CD4-positive, alpha-beta T cell treated with Interleukin-2 at 100 ng/mL for 4 hours (primary cell): Measurements from ENCODE around the gene NHLRC1.

Experiments
- DNase-seq: peaks from one replicate; pipeline ENCODE4 v3.0.0-alpha.2; 2020; ENCODE audit warnings: low spot score

Gene NHLRC1

DNA sequence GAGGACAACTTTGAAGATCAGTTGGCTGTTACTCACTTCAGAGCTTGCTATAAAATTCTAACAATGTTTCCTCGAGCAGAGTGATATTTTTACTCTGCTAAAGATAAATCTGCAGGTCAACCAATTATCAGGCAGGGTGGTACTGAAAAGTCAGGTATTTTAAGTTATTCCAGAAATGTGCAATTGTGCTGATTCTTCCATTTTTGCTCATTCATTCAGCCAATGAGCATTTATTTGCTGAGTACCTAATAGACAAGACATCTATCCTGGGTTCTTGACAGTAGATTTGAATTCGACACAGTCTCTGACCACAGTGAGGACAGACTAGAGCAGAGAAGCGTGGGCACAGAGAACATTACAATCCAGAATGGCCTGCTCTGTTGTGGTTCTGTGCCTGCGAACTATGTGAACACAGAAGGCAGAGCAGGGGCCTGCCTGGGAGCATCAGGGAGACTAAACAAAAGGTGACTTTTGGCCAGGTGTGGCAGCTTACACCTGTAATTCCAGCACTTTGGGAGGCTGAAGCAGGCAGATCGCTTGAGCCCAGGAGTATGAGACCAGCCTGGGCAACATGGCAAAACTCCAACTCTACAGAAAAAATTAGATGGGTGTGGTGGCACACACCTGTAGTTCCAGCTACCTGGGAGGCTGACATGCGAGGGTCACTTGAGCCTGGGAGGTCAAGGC is 17.6 kb upstream of the NHLRC1 start:
- no peak for DNase-seq

DNA sequence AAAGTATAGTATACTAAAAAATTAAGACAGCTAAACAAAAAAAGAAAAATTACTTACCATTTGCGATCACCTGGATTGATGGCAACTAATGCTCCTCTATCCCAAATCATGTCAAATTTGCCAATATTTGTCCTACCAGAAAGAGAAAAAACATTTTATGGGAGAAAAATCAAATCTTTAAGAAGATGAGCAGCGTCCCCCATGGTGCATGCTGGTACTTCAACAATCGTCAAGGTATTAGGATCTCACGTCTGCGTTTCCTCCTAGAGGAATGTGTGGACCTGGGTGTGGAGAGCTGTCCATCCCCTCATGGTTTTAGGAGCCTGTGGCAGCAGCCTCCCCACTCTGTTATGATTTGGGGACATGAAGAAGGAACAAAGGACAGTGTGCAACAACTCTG is 16.4 kb upstream of the NHLRC1 start:
- DNase-seq, result no peak

DNA sequence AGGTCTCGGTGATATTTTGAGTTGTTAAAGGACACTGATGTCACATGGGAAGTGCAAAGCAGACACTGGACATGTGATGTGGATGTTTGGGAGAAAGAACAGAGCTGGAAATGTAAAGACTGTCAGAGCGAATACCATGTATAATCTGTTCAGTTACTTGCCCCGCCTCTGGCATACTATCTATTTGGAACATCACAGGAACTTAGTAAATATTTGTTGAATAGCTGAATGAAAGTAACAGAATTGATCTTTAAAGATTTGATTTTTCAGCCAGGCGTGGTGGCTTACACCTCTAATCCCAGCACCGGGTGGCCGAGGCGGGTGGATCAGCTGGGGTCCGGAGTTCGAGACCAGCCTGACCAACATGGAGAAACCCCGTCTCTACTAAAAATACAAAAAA is 13.8 kb upstream of the NHLRC1 start:
- no peak for DNase-seq

DNA sequence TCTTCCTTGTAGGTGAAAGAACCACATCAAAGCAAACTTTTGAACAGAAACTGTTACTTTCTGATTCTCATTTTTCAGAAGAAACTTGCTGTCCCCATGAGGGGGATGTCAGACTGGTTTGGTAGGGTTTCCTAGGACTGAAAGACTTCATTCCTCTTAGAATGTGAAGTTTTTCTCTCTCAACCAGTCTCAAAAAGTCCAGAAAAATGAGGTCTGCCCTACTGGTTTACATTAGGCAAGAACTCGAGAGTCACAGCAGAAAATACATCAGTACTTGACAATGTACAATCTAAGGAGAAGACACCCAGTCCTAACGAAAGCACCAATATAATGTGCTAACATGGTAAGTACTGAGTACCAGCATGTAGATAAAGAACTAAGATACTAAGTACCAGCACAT is 12.7 kb upstream of the NHLRC1 start:
- DNase-seq, result no peak

DNA sequence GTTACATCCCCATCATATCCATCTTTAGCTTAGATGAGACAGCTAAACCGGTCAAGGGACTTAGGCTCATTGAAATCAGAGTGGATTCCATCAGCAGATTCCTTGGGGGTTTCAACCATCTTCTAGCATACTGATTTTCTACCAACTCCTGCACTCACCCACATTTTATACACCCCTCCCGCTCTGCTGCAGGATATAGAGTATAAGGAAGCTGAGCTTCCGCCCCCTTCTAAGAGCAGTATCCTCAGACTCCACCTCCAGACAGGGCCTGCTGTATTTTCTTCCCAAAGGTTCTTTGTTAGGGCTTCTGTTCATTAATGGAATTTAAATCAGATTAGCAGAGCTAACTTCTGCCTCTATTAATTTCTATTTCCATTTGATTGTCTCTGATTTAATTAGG is 9.9 kb upstream of the NHLRC1 start:
- DNase-seq, result no peak

DNA sequence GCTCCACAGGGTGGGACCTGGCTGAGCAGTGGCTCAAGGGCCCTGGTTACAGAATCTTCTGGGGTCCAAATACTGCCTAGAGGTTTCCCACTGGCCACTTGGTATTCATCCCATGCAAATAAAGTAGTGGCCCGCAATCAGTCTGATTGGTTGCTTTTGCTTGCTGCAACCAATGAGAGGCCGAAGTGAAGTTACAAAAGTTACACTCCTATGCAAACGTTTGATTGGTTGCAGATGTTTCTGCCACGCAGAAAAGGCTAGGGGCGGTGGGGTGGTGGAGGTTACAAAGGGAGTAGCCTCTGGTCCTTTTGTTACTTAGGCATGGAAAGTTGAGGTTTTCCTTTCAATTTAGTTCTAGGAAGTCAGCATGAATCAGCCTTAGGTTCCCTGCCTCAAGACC is 3.6 kb upstream of the NHLRC1 start:
- DNase-seq, result no peak

DNA sequence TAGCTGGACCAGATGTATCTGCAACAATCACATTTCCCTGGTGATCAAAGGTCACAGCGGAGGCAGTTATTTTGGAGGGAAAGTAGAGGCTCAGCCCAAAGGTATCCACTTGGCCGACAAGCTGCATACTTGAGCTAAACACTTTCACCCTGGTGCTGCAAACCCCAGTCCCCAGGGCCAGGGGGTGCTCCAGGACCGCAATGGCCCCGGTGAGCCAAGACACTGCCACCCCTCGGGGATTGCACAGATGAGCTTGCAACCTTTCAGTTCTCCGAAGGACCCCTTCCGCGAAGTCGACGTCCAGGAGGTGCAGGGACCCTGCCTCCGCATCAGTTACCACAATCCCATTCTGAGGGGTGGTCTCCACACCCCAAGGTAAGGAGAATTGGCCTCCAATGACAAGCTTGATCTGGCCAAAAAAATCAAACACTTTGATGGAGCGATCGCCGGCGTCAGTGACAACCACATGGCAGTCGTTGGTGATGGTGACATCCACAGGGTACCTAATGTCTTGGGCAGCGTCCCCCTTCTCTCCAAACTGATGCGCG is 823 bp downstream of the NHLRC1 start:
- no peak for DNase-seq

DNA sequence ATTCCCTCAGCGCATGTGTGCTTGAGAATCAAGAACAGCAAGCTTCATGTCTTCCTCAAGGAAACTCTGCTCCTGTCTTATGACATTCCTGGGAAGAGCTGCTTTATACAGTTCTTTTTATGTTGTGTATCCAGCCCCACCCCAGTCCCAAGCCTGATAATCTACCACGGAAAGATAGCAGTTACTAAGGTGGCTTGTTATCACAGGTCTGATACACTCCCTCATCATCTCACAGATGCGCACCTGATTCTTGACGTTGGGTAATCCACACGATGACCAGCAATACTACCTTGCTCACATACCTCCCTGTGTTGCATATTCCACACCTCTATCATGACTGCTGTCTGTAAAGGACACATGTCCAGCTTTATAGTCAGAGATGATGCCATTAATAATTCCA is 3.2 kb downstream of the NHLRC1 start:
- no peak for DNase-seq

DNA sequence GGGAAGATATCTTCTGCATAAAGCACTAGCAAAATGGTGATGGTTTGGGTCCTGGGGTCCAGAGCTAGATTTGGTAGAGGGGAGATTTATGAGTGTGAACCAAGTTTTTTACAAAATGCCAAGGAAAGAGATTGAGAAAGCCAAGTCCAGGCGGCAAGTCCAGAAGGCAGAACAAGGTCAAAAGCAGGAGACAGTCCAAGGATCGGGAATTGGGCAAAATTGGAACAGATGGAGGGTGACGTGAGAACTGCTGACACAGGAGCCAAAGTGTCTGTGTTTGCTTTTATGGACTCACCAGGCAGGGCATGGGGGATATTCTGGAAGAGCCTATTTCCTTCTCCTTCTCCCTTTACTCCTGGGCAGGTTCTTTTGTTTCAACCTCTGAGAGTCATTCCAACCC is 4.1 kb downstream of the NHLRC1 start:
- DNase-seq, result no peak

DNA sequence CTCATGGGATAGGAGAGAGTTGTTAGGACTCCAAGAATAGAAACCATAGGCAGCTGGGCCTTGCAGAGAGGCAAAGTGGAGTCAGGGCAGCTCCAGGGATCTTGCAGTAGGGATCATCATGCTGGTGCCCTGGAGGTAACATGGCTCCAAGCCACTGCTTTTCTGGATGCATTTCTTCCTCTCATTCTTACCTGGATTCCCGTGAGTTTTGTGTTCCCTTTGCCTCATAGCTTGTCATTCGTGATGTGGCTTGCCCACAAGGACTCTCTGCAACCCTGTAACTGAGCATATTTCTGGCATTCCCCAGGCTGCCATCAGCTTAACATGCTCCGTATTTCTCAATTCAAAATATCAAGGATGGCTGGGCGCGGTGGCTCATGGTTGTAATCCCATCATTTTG is 5.3 kb downstream of the NHLRC1 start:
- DNase-seq, result no peak

DNA sequence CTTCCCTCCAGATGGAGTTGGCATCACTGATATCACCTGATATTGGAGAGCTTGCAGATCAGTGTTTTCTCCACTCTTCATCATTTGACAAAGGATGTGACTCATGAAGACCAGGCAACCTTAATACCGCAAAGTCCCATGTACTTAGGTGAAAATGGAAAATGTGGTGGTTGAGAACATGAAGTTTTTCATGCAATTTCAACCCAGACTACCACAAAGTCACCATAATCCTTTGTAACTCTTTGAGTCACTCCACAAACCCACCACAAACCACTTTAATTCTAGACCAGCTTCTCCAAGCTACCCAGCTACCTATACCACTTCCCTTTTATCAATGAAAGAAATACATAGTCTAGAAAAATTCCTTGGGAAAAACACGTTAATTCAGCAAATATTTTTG is 7.1 kb downstream of the NHLRC1 start:
- DNase-seq, result no peak

DNA sequence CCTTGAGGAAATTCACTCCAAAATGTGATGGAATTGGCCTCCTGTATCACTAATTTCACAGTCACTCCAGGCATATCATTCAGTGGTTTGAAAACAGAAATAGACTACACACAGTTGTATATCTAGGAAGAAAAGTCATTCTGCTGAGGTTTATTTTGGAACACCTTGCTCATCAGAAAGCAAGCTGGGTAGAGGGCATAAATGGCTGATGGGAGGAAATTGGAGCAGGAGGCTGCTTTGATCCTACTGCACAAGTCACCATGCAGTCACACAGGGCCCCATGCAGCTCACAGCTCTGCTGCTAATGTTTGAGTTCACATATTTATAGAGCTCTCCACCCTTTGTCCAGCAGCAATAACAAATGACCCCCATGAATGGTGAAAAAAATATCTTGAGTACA is 12.3 kb downstream of the NHLRC1 start:
- no peak for DNase-seq

DNA sequence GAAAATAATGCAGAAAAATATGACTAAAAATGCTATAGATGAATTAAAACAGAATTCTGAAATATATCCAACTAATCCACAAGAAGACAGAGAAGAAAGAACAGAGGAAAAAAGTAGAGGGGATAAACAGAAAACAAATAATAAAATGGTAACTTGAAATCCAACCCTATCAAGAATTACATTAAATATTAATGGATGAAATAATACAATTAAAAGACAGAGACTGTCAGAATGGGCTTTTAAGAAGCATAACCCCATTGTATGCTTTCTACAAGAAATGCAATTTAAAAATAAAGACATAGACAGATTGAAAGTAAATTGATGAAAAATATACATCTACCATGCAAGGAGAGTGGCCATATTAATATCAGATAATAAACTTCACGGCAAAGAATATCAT is 15.4 kb downstream of the NHLRC1 start:
- DNase-seq, result no peak

DNA sequence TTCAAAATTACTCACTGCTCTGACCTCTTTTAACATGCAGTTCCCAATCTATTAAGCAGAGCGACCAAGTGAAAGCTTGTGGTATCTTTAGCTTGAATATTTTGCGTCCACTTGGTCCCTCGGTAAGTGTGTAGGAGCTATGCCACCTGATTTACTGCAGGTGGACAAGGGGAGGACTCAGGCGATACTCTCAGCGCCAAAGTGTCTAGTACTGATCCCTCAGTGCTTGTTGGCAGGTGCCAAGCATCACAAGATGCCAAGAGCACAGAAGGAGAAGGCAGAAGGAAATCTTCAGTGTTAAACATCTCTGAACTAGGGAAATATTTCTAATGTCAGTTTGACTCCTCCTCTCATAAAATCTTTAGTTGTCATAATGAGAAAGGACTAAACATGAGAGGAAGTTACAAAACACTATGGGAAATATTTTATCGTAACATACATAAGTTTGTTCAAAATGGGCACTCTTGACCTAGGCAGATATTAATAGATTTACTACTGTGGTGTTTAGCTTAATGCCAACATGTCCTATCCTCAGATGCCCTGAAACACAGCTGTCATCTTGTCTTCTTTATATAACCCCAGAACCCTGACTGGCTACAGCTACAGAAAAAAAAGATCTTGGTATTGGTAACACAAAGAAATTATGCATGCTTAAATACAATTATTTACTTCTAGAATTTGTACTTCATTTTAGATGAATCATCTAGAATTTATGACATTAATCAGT is 19.5 kb downstream of the NHLRC1 start:
- no peak for DNase-seq

DNA sequence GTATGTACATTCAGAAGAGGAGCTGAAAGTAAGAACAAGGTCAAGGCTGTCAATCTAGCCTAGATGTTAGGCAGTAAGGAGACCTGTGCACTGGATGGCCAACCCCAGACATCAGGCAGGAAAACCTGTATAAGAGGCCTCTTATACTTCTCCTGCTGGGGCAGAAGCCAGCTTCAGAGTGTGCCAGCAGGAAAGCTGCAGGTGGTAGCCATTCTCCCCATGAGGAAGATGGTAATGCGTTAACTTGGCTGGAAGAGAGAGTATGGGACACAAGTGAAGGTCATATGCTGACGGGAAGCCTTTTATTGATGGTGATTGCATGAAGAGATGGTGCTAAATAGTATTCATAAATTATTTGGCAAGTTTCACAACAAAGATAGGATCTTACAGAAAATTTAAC is 20.6 kb downstream of the NHLRC1 start:
- no peak for DNase-seq

DNA sequence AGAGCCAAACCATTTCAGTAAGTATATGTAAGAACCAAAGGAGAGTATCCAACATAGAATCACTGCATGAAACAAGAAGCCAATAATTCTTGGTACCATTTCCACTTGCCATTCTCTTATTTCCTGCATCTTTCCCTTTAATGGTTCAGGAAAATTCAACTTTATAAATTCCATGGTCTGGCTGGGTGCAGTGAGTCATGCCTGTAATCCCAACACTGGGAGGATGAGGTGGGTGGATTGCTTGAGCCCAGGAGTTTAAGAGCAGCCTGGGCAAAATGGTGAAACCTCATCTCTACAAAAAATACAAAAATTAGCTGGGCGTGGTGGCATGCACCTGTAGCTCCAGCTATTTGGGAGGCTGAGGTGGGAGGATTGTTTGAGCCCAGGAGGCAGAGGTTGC is 21.2 kb downstream of the NHLRC1 start:
- no peak for DNase-seq

DNA sequence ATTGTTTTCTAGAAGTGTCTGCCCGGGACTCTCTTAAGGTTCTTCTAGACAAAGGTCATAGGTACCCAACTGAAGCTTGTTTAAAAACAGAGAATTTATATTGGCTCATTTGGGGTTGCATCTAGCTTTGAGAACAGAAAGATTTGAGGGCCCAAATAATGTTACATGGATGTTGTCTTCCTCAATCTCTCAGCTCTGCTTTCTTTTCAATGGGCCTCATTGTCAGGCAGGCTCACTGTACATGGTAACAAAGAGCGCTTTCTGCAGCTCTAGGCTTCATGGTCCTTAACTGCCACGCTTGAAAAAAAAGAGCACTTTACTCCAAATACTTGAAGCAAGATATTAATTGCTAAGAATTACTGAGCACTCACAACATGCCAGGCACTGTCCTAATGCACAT is 22.2 kb downstream of the NHLRC1 start:
- no peak for DNase-seq

DNA sequence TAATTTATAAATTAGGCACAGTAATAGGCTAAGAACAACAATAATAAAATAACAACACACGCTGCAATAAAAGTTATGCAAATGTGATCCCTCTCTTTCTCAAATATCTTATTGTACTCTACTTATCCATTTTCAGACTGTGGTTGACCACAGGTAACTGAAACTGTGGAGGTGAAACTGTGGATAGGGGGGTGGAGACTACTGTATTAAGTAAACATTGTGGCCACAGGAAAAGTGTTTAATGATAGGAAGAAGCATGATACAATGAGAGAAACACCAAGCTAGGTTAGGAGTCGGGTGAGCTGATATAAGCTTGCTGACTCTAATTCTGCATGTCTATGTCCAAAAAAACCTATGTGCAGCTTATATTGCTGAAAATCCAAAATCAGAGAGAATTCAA is 23.0 kb downstream of the NHLRC1 start:
- no peak for DNase-seq

DNA sequence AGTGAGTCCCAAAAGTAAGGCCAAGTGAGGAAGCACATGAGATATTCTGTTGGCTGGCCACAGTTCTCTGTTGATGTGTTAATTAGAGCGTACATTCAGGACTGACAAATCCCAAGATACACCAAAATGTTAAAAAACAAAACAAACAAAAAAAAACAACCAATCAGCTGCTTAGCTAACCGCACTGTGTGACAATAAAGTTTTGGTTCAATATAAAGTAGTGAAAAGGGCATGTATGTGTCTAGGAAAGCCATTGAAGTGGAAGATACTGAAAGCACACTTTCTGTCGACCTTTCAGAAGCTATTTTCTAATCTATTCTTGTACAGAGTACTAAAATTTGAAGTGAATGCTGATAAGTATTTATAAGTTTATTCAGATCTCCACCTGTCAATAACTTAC is 26.1 kb downstream of the NHLRC1 start:
- DNase-seq, result no peak

DNA sequence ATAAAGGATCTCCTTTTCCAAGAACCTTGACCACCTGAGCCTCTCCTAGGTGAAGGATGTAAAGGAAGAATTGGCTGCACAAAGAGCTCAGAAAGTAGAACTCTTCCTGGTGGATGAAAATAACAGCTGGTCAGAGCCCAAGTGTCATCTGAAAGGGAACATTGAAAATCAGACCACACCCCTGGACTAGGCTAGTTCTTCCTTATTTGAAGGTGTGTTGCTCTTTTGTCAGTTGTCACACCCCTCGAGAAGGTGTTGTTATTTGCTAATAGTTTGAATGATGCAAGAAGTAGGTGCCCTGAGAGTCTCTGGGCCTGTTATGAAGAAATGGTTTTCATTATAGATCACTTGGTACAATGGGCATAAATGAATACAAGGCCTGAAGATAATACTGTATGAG is 31.1 kb downstream of the NHLRC1 start:
- no peak for DNase-seq

DNA sequence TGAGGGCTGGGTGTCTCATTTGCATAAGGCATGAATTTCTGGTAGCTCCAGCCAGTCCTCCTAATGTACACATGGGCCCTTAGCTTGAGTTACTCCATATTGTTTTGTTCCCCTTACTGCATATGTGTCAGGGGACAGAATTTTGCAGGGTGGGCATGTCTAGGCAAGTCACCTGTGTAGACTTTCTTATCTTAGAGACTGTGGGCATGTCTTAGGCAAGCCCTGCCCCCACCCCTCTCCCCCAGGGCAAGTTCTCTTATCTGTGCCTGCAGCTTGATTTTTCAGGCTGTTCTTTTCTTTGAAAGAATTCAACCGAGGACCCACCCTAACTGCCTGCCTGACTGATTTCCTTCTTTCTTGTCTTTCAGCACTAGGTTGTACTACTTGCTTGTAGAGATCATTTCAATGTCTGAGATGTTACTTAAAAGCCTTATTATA is 32.1 kb downstream of the NHLRC1 start:
- no peak for DNase-seq

DNA sequence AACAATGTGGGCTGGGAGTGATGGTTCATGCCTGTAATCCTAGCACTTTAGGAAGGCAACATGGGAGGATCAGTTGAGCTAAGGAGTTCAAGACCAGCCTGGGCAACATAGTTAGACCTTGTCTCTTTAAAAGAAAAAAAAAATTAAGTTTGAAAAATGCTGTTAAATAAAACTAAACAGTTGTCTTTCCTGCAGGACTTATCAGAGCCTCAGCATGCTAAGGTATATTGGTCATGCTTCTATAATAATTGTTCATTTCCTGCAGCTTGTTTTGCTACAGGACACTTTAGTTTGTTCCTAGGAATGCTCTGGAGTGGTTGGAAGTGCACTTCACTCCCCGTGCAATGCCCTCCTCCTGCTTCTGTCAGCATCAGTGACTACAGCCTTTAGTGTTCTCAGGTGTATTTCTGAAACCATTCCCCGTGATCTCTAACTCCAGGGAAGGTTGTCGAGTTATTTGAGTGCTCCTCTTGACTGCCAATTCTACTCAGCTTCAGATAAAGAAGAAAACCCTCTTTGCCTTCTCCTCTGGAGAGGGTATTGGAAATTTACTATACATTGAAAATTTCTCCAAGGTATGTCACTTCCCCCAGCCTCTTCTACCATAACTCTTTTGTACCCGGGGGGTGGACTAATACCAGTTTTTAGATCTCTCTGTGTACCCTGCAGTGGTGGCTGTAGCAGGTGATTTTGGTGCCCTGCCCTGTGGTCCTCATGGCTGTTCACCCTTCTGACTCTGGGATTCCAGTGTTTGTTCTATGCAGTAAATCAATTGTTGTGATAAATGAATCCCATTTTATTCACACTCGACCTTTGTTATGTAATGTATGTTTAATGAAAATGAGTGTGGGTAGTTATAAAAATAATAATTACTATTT is 33.8 kb downstream of the NHLRC1 start:
- no peak for DNase-seq
